Measurements from ENCODE around the gene TRIM13.
A peak's percentile ranks its signal among the peaks of the same experiment; 100 is the strongest.
"Not testable (repeated sequence)": the region's sequence is repeated elsewhere in the genome, so short reads cannot be mapped to it uniquely, and the experiment has no call there.

The TRIM13 gene

GRCh38 chr13:49996951-49997895 is at the start of gene TRIM13:
Gene TRIM13 (plus strand): TSS chr13:49997042. CDS start chr13:50011941, 14,899 bp downstream.
- DNase-seq, result peak; percentile 86

GRCh38 chr13:49948777-49949270 is 48.0 kb upstream of the TRIM13 start:
- DNase-seq, result not testable (repeated sequence)

GRCh38 chr13:49951754-49952535 is 44.9 kb upstream of the TRIM13 start:
- no peak for DNase-seq

- no peak for DNase-seq
Observed at GRCh38 chr13:49953560-49953959, 43.3 kb upstream of the TRIM13 start.

- no peak for DNase-seq
Observed at GRCh38 chr13:49954674-49955455, 42.0 kb upstream of the TRIM13 start.

GRCh38 chr13:49956131-49956530 is 40.7 kb upstream of the TRIM13 start:
- no peak for DNase-seq

GRCh38 chr13:49958321-49958720 is 38.5 kb upstream of the TRIM13 start:
- no peak for DNase-seq

- DNase-seq, result no peak
Observed at GRCh38 chr13:49967456-49967855, 29.4 kb upstream of the TRIM13 start.

GRCh38 chr13:49972709-49973108 is 24.1 kb upstream of the TRIM13 start:
- DNase-seq, result no peak

- DNase-seq, result no peak
Observed at GRCh38 chr13:49975826-49976225, 21.0 kb upstream of the TRIM13 start.

- DNase-seq, result peak; percentile 75
Observed at GRCh38 chr13:49976314-49977258, 20.3 kb upstream of the TRIM13 start.

GRCh38 chr13:49977992-49978391 is 18.9 kb upstream of the TRIM13 start:
- no peak for DNase-seq

GRCh38 chr13:49980266-49980665 is 16.6 kb upstream of the TRIM13 start:
- no peak for DNase-seq

GRCh38 chr13:49985129-49985528 is 11.7 kb upstream of the TRIM13 start:
- no peak for DNase-seq

GRCh38 chr13:49986471-49986870 is 10.4 kb upstream of the TRIM13 start:
- DNase-seq, result no peak

GRCh38 chr13:49990612-49991011 is 6.2 kb upstream of the TRIM13 start:
- DNase-seq, result not testable (repeated sequence)

- no peak for DNase-seq
Observed at GRCh38 chr13:49993111-49993510, 3.7 kb upstream of the TRIM13 start.

- DNase-seq, result no peak
Observed at GRCh38 chr13:49993666-49994065, 3.2 kb upstream of the TRIM13 start.

- no peak for DNase-seq
Observed at GRCh38 chr13:49995625-49996101, 1.2 kb upstream of the TRIM13 start.

- peak; percentile 93 for DNase-seq
Observed at GRCh38 chr13:49996161-49996915, 504 bp upstream of the TRIM13 start.

- no peak for DNase-seq
Observed at GRCh38 chr13:49997955-49998354, 1.1 kb downstream of the TRIM13 start.

All from activated CD4-positive, alpha-beta T cell treated with anti-CD3 and anti-CD28 coated beads, Interleukin-10, Interleukin-2, amounts not matched to agents 100 ng/mL and 50 ng/mL, durations not matched to agents 16 hours and 8 hours (primary cell).